Fibroblast of pulmonary artery (primary cell): ENCODE results near the gene SLC2A13.

Experiments used
- DNase-seq: peaks from one replicate; pipeline ENCODE4 v3.0.0-alpha.2; 2010; ENCODE audit warnings: low read depth
- H3K4me3 ChIP-seq: replicated peaks from 2 replicates; pipeline ENCODE4 v1.5.1; 2011; ENCODE audit warnings: low read depth, mild to moderate bottlenecking, control low read depth, low read length, moderate library complexity
- CTCF ChIP-seq: IDR thresholded peaks from 2 replicates; pipeline ENCODE4 v1.5.1; 2011; ENCODE audit warnings: mild to moderate bottlenecking, control low read depth, low read length, inconsistent platforms; ENCODE audit errors: missing control alignments

The SLC2A13 gene

GRCh38 chr12:40105515-40106201 is at the start of gene SLC2A13:
TSS of gene SLC2A13 (minus strand) at chr12:40106081. CDS start at chr12:40105808, 273 bp downstream.
- peak within 1 kb of the TSS; percentile 73 for H3K4me3 ChIP-seq
- no peak for TF ChIP-seq CTCF
- peak; percentile 66 for DNase-seq

DNA sequence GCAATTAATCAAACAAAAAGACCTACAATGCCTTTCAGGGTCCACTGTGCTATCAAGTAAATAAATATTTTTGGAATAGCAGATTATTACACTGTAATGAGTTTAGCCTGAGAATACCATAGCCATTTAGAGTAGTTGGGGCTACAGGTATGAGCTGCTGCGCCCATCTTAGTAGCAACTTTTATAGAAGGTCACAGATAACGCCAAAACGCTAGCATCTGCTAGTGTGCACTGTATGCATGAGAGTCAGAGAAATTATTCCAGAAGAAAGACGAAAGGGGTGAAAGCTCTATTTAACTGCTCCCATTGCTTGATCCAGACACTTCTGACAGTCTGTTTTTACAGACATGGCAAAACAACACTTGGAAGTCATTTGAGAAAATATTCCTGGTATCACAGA is 48.5 kb upstream of the SLC2A13 start:
- no peak for DNase-seq
- H3K4me3 ChIP-seq = no peak overlapping the region
- no peak for TF ChIP-seq CTCF

DNA sequence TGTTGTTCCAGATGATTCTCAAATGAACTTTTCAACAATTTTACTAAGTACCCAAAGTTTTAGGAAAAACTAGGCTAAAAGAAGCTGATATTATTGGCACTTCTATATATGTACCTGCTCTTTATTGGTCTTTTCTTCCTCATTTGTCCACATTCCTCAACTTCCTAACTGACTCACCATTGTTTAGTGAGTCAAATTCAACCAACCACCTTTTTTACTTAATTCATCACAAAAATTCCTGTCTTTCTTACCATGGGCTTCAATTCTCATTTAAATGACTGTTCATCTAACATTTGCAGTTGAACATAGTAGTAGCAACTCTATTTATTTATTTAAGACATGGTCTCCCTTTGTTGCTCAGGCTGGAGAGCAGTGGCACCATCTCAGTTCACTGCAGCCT is 47.6 kb upstream of the SLC2A13 start:
- DNase-seq = no peak
- no peak for TF ChIP-seq CTCF
- H3K4me3 ChIP-seq = no peak overlapping the region

DNA sequence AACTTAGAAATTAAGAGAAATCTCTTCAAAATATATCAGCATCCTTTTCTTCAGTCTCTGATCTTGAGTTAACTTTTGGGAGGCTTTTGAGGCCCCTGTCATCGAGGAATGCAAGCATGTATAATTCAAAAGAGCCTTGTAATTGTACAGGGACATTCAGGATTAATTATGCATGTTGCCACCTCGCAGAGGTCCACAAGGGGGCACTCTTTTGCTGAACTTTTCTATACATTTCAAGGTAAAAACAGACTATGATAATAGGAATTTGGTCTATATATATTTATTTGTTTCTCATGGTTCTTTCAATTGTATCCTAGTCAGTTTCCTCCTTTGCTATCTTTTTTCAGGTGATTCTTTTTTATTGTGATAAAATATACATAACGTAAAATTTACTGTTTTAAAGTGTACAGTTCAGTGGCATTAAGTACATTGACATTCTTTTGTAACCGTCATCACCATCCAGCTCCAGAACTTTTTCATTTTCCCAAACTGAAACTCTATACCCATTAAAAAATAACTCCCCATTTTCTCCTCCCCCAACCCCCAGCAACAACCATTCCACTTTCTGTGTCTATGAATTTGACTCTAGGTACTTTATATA is 47.0 kb upstream of the SLC2A13 start:
- H3K4me3 ChIP-seq = no peak overlapping the region
- TF ChIP-seq CTCF = peak; percentile 85
- peak; percentile 59 for DNase-seq

DNA sequence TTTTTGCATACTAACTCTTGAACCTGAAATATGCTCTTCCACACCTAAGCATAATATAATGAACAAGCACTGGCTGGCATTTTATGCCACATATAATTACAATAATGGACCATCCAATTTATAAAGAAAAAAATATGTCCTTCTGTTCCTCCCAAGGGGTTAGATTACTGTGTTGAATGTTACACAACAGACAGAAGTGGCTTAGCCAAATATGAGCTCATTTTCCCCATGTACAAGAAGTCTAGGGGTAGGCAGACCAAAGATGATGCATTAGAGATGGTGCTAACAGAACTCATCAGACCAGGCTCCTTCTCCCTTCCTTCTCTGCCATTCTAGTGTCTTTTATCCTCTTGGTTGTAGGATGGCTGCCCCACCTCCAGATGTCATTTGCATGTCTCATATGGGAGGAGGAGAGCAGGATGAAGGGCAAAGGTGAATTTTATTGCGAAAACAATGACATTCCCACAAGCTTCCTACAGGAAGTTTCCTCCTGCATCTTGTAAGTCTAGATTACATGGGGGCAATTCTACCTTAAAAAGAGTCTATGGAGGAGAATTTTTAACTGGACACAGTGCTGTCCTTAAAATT is 43.9 kb upstream of the SLC2A13 start:
- DNase-seq = peak; percentile 21
- no peak overlapping the region for H3K4me3 ChIP-seq
- no peak for TF ChIP-seq CTCF

GRCh38 chr12:40146800-40147797 is 41.2 kb upstream of the SLC2A13 start:
- TF ChIP-seq CTCF = no peak
- DNase-seq = no peak
- no peak overlapping the region for H3K4me3 ChIP-seq
